Measurements from ENCODE around the gene ARID5B. TPM values are rescaled to one million over a fixed set of nuclear protein-coding genes. Genes with fewer than 3 reads are reported as not detected.

The ARID5B gene
- total RNA-seq, 1 experiment from 2014 or later, result 16.9 TPM

GRCh38 chr10:62072901-62073300 lies 171.4 kb downstream of the ARID5B start:
- DNase-seq (ENCODE audit: low spot score), result no peak

GRCh38 chr10:62073429-62073828 lies 171.9 kb downstream of the ARID5B start:
- no peak for DNase-seq (ENCODE audit: low spot score)

DNA sequence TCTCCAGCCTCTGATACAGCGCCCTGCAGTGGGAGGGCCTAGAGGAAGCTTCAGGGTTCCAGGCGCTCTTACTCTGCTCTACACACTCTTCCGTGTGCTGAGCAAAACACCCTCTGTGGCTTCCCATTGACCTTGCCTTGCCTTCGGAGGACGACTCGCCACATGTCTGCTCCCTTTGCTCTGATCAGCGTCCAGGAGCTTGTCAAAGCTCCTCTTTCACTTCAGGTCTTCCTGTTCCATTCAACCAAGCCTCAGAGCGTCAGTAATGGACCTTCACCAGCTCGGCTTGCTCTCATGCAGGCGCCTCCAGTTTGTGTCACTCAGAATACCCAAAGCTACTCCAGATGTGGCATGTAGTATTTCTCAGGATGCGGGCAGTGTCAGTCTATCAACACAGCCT lies 173.9 kb downstream of the ARID5B start:
- no peak for DNase-seq (ENCODE audit: low spot score)

GRCh38 chr10:62075912-62076311 lies 174.4 kb downstream of the ARID5B start:
- DNase-seq (ENCODE audit: low spot score), result no peak

GRCh38 chr10:62076891-62077290 lies 175.4 kb downstream of the ARID5B start:
- peak; percentile 50 for DNase-seq (ENCODE audit: low spot score)

- DNase-seq (ENCODE audit: low spot score), result no peak
Observed at GRCh38 chr10:62077330-62078015, 176.0 kb downstream of the ARID5B start.

GRCh38 chr10:62079885-62080559 lies 178.5 kb downstream of the ARID5B start:
- DNase-seq (ENCODE audit: low spot score), result no peak

DNA sequence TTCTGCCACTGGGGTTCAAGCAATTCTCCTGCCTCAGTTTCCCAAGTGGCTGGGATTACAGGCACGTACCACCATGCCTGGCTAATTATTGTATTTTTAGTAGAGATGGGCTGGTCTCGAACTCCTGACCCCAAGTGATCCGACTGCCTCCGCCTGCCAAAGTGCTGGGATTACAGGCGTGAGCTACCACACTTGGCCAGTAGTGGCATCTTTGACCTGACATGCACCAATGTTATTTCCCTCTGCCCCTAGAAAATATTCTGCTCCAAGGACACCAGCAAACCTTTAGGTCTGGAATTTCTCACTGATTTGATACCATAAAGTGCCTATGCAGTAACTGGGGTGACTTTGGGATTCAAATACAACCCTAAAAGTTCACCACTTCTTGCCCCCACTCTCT lies 179.4 kb downstream of the ARID5B start:
- DNase-seq (ENCODE audit: low spot score), result no peak

- peak; percentile 25 for DNase-seq (ENCODE audit: low spot score)
Observed at GRCh38 chr10:62081341-62082270, 180.1 kb downstream of the ARID5B start.

GRCh38 chr10:62082271-62082656 lies 180.8 kb downstream of the ARID5B start:
- DNase-seq (ENCODE audit: low spot score), result no peak

DNA sequence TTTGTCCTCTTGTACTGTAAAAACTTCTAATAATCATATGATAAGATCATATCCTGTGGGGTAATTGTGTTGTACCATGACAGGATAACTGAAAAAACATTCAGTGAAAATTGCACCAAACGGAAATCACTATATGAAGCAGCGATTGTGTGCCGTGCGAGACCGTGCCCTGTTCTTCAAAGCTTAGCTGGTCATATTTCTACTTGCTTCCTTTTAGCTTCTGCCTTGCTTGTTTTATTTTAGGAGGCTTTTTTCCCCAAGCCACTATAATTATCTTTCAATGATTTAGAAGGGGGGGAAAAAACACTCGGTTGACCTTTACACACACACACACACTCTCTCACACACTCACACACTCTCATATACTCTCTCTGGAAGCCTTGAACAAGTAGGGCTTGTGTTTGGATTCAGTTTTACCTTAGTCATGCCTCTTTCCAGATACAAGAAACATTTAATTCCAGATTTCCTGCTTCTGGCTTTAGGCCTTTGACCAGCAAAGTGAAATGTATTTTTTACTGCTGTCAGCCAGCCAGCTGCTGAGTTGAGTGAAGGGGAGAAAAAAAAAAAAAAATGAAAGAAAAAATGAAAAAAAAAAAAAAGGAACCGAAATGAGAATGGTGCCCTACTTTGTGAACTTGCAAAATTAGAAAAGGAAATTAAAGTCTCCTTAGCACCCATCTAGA lies 181.4 kb downstream of the ARID5B start:
- DNase-seq (ENCODE audit: low spot score), result peak; percentile 51

GRCh38 chr10:62083412-62084267 lies 182.1 kb downstream of the ARID5B start:
- peak; percentile 79 for DNase-seq (ENCODE audit: low spot score)

GRCh38 chr10:62084451-62084850 lies 183.0 kb downstream of the ARID5B start:
- DNase-seq (ENCODE audit: low spot score), result no peak

GRCh38 chr10:62085404-62085803 lies 183.9 kb downstream of the ARID5B start:
- no peak for DNase-seq (ENCODE audit: low spot score)

DNA sequence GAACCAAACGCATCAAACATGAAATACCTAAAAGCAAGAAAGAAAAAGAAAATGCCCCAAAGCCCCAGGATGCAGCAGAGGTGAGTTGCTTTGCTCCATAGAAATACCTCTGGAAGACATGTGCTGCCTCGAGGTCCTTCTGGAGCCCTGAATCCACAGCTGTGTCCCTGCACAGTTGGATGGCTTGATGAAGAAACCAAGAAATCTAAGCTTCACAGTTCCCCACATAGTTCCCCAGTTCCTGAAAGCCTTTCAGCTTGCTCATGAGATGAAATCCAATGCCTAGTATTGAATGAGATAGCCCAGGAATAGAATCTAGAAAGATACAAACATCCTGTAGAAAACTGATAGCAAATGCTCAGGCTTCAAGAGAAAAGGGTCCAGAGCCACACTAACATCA lies 184.3 kb downstream of the ARID5B start:
- DNase-seq (ENCODE audit: low spot score), result no peak

GRCh38 chr10:62087329-62087728 lies 185.8 kb downstream of the ARID5B start:
- DNase-seq (ENCODE audit: low spot score), result no peak

GRCh38 chr10:62088786-62089185 lies 187.3 kb downstream of the ARID5B start:
- no peak for DNase-seq (ENCODE audit: low spot score)

DNA sequence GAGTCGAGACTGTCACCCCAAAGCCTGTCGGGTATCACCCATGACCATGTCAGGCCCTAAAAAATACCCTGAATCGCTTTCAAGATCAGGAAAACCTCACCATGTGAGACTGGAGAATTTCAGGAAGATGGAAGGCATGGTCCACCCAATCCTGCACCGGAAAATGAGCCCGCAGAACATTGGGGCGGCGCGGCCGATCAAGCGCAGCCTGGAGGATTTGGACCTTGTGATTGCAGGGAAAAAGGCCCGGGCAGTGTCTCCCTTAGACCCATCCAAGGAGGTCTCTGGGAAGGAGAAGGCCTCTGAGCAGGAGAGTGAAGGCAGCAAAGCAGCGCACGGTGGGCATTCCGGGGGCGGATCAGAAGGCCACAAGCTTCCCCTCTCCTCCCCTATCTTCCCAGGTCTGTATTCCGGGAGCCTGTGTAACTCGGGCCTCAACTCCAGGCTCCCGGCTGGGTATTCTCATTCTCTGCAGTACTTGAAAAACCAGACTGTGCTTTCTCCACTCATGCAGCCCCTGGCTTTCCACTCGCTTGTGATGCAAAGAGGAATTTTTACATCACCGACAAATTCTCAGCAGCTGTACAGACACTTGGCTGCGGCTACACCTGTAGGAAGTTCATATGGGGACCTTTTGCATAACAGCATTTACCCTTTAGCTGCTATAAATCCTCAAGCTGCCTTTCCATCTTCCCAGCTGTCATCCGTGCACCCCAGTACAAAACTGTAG lies 191.0 kb downstream of the ARID5B start:
- no peak for DNase-seq (ENCODE audit: low spot score)

- DNase-seq (ENCODE audit: low spot score), result no peak
Observed at GRCh38 chr10:62093863-62094291, 192.4 kb downstream of the ARID5B start.

Measured in HT-29 (cell line).